Measurements from ENCODE around the gene MAB21L4. TPM values are rescaled to one million over a fixed set of nuclear protein-coding genes. Genes with fewer than 3 reads are reported as not detected.

MAB21L4 gene
- total and polyA plus RNA-seq, 11 donors = 0.10 to 0.75 TPM; not detected in 9

- Histone ChIP-seq H3K36me3 (no peaks in the 10 kb centered on the region), H3K27me3 (peaks cover 0 to 7% (median 0%) of the 10 kb centered on the region in 9 donors), H3K4me1 (peaks cover 0 to 22% (median 6%) of the 10 kb centered on the region in 12 donors), H3K9me3 (no peaks in the 10 kb centered on the region), H3K4me3 (no peak overlapping the region), H3K27ac (peak overlapping the region in 1 of 12 donors; percentile 52)
- ATAC-seq (peak in 3 of 4 donors; percentile 25 to 72 (median 61)), DNase-seq (peak; percentile 16 to 73 (median 66))
- TF ChIP-seq CTCF (IDR thresholded peaks at IDR 0.05) = no peak
- TF ChIP-seq POLR2A (IDR thresholded peaks at IDR 0.05) = no peak
- 82 to 89% (median 86%) methylated on average over 9 to 13 of the region's 13 CpGs for WGBS, 4 donors
- intact Hi-C loops (cut with DNase I) = no loop called here
Measured at GRCh38 chr2:240921311-240921994, 25.5 kb upstream of the MAB21L4 start.

- TF ChIP-seq POLR2A (IDR thresholded peaks at IDR 0.05) (no peak), CTCF (IDR thresholded peaks at IDR 0.05) (no peak)
- Histone ChIP-seq H3K9me3 (no peaks in the 10 kb centered on the region), H3K4me3 (no peak overlapping the region)
Measured at GRCh38 chr2:240920783-240921231, 24.9 kb upstream of the MAB21L4 start.

GRCh38 chr2:240919786-240920782 is 24.1 kb upstream of the MAB21L4 start:
- DNase-seq (peak; percentile 5 to 44 (median 21)), ATAC-seq (no peak)
- no peak for TF ChIP-seq CTCF (IDR thresholded peaks at IDR 0.05)
- TF ChIP-seq POLR2A (IDR thresholded peaks at IDR 0.05) = no peak
- peaks cover 0 to 32% (median 10%) of the 10 kb centered on the region in 12 donors for H3K4me1 ChIP-seq
- no peaks in the 10 kb centered on the region for H3K9me3 ChIP-seq
- H3K4me3 ChIP-seq = no peak overlapping the region
- 86 to 92% (median 90%) methylated on average over 21 to 31 of the region's 31 CpGs for WGBS, 4 donors
- intact Hi-C loops (cut with DNase I) = loop anchor here in 5 of 10 donors (5.0 to 10.0 kb wide), 2 partner anchors 67 to 75 kb away; partner anchors contain the start of gene SNED1 (in 2 of the 5)
- H3K36me3 ChIP-seq = no peaks in the 10 kb centered on the region
- no peak overlapping the region for H3K27ac ChIP-seq
- H3K27me3 ChIP-seq = peaks cover 0 to 18% (median 7%) of the 10 kb centered on the region in 9 donors

More at GRCh38 chr2:240920783-240921231, 24.9 kb upstream of the MAB21L4 start:
- DNase-seq = peak; percentile 4 to 37 (median 20)
- Histone ChIP-seq H3K27ac (peak overlapping the region in 1 of 12 donors; percentile 52), H3K36me3 (no peaks in the 10 kb centered on the region), H3K27me3 (peaks cover 0 to 11% (median 2%) of the 10 kb centered on the region in 9 donors), H3K4me1 (peaks cover 0 to 25% (median 9%) of the 10 kb centered on the region in 12 donors)
- ATAC-seq = no peak
- WGBS, 4 donors = 73 to 85% (median 80%) methylated on average over 3 to 4 of the region's 4 CpGs
- intact Hi-C loops (cut with DNase I) = no loop called here
